NCI-H2107 (cell line): ENCODE results near the gene AXIN2.
"Not testable (repeated sequence)": the region's sequence is repeated elsewhere in the genome, so short reads cannot be mapped to it uniquely, and the experiment has no call there.

Experiments used
- DNase-seq: peaks from one replicate; lab custom pipeline; 2025; lab: John Stamatoyannopoulos, UW

The AXIN2 gene

DNA sequence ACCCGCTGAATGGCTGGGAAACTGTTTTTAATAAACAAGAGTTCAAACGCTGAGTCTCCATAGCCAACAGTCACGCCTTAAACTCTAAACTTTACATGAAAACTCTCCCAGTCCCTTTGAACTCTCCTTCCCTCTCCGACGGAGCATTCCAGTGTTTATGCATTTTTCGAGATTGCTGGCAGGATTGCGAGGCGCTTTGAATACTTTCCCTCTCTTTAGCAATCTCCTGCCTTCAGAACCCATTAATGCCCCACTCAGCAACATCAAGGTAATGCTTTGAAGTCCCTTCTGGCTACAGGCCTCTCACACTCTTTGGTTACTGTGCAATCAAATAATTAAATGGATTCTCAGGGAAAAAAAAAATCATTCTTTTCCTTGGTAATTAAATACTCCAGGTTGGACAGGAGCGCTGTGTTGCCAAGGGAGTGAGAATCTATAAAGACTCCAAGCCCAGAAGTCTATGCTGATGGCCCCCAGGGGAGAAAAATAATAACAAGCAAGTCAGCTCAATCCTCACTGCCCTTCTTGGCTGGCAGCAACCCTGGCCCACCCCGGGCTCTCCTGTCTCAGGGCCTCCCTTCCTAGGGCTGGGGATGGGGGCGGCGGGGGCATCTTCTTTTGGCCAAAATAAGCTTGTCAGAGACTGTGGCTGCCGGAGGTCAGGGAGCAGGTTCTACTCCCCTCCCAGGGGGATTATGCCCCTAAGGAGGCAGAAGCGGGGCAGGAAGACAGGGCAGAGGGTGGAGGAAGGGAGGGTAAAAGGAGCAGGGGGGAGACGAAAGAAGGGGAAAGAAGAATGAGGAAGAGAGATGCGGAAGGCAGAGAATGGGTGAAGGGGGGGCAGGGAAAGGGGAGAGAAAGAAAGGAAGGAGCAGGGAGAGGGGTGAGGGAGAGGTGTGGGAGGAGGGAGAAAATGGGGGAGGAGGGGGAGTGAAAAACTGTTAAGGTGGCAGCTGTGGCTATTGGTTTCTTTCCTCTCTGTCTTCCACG, 45.2 kb downstream of the AXIN2 start:
- DNase-seq: no peak

DNA sequence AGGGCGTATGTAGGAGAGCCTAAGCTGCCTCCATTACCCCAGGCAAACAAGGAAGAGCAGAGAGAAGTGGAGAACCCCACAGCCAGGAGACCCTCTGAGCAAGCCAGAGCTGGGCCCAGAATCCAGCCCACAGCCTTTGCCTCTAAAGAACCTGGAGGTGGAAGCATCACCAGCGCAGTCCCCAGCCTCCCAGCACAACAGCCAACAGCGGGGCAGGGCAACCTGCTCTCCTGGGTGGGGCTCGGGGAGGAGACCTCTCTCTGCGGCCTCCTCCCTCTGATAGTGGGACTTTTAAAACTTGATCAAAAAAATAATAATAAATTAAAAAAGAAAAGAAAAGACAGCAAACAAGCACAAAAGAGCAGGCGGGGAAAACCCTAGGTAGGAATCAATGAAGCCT, 45.9 kb downstream of the AXIN2 start:
- no peak for DNase-seq

DNA sequence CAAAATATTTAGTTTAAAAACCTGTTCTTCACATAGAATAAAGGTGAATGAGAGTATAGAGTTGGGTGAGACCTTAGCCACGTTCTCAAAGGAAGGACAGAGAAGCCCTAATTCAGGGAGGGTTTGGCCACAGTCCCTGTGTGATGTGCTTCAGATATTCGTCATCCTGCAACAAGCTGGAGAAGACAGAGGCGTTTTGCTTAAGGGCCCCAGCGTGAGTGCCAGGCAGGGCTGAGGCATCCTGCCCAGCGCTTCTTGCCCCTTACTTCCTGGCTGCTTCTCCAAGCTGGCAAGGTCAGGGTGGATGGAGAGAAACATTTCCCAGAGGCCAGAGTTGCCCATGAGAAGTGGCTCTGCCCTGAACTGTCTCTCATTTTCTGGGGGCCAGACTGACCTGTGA, 46.9 kb downstream of the AXIN2 start:
- DNase-seq: no peak

DNA sequence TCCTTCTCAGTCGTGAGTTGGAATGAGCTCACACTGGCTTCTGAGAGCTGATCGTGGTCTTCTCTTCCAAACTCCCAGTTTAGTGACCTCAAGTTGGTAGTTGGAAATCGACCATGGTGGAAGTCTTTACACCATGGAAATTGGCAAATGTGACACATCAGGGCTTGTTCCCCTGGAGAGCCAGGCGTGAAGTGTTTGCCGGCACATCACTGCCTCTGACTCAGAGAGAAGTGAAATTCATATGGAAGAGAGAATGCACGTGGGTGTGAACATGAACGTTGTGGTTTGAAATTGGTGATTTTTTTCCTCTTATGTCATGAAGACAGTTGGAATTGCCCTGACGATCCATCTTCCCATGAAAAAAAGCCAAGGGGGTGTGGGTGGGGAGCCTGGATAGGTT, 47.4 kb downstream of the AXIN2 start:
- no peak for DNase-seq

DNA sequence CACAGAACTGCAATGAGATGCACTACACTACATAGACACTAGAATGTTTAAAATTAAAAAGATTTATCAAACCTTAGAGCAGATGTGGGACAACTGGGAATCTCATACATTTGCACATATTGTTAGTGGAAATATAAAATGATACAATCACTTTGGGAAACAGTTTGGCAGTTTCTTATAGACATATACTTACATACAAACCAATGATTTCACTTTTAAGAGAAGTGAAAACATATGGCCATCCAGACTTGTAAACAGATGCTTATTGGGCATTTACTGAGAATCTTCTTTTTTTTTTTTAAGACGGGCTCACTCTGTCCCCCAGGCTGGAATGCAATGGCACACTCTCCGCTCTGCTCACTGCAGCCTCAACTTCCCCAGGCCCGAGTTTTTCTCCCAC, 50.1 kb downstream of the AXIN2 start:
- no peak for DNase-seq

DNA sequence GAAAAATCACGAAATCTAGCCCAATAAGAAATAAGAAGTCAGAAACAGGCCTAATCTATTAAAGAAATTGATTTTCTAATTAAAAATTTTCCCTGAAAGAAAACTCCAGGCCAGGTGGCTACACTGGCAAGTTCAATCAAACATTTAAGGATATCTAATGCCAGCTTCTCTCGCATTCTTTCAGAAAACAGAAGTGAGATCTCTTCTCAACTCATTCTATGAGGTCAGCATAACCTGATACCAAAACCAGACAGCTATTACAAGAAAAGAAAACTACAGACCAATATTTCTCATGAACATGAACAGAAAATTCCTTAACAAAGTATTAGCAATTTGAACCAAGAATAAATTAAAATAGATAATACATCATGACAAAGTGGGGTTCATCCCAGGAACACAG, 52.4 kb downstream of the AXIN2 start:
- no peak for DNase-seq

DNA sequence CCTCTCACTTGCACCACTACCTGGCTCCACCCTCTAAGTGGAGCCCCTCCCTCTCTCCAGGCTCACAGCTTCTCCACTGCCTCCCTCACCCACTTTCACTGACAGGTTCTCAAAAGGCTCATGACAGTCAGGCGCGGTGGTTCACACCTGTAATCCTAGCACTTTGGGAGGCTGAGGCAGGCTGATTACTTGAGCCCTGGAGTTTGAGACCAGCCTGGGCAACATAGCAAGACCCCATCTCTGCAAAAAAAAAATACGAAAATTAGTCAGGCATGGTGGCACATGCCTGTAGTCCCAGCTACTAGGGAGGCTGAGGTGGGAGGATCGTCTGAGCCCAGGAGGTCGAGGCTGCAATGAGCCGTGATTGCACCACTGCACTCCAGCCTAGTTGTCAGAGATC, 56.8 kb downstream of the AXIN2 start:
- DNase-seq: not testable (repeated sequence)

DNA sequence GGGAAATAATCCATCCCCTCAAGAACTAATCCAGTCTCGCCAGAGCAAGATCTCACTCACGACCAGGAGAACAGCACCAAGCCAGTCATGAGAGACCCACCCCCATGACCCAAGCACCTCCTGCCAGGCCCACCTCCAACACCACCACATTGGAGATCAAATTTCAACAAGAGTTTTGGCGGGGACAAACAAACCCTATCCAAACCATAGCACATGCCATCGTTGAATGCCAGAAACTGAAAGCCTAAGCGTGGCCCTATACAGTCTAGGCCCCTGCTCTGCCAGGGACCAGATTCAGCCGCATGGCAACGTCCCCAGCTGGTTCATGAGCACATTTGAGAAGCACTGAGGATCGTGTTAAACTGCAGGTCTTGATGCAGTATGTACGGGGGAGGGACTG, 57.3 kb downstream of the AXIN2 start:
- no peak for DNase-seq

DNA sequence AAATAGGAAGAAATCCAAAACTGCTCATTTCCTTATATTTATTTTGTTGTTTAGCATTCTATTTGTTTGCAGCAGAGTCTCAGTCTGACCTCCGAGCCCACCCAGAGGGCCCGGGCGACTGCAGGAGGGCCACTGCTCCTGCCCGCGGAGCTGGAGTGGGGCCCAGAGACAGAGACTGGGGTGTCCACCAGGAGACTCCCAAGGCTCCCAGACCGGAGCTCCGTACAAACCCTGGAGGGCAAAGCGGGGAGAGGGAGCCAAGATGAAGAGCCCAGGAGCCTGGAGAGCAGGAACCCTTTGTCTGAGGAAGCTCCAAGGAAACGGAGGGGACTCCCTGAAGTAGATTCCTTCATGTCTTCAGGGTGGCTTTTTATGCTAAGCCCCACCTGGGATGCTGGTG, 57.9 kb downstream of the AXIN2 start:
- DNase-seq: no peak

DNA sequence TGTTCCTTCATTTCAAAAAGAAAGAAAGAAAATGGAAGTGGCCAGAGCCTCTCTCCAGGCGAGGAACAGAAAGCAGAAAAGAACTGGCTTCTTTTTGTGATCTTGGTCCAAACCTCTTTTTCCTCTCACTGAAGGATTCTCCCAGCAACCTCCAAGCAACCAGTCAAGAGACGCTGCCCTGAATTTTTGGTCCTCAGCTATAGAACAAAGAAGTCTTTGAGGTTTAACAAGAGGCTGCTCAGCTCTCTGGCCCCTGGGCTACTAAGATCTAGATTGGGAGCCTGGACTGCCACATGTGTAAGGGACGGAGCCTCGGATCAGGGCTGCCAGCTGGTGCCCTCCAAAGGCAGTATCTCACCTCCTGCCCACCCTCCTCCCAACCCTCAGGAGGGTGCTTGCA, 62.6 kb downstream of the AXIN2 start:
- DNase-seq: no peak

DNA sequence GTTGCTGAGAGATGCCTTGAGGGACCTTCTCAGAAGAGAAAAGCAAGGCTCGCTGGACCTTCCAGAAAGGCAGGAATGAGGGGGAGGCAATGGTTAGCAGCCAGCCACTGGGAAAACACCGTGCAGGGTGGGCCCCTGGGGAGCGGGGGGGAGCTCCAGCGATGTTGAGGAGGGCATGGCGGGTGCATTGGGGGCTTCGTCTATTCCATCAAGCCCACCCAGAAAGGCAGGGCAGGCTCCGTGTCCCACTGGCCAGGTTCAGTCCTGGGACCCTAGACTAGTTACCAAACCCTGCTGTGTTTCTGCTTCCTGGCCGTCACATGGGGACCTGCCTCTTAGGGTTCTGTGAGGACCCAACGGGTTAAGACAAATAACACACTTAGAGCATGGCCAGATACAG, 64.6 kb downstream of the AXIN2 start:
- no peak for DNase-seq

DNA sequence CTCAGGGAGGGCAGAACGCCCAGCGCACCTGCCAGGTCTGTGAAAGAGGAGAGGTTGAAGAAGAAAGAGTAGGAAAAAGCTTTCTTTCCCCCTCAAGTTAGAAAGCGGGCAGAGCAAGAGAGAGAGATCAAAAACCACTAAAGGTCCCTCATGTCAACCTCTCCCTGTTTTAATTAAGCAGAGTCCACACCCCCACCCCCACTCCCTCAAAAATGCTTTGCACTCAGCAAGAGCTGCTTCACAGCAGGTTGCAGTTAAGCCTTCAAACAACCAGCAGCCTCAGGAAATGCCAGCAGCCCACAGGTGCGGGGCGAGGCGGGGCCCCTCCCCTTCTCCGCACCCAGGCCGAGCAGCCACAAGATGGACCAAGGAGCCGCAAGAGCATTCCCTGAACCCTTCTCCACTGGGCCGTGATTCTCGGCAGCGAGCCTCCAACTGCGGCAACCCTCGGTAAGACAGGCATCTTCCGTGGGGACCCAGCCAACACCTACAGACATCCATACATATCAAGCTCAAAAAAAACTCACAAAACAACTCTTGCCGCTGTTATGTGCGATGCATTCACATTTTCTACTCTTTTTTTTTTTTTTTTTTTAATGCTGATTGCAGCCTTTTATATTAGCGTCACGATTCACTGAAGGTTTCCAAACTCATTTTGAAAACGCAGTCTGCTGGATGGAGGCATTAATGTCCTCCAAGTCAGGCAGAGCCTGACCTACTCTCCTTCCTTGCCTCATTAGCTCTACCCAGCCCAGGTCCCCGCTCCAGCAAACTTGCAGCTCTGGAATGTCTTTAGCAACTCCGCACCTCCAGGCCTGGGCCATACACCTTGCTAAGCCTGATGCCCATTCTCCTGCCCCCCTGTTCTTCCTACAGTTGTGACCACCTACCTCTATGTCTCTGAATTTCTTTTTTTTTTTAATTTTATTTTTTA, 66.1 kb downstream of the AXIN2 start:
- DNase-seq: peak; percentile 54

DNA sequence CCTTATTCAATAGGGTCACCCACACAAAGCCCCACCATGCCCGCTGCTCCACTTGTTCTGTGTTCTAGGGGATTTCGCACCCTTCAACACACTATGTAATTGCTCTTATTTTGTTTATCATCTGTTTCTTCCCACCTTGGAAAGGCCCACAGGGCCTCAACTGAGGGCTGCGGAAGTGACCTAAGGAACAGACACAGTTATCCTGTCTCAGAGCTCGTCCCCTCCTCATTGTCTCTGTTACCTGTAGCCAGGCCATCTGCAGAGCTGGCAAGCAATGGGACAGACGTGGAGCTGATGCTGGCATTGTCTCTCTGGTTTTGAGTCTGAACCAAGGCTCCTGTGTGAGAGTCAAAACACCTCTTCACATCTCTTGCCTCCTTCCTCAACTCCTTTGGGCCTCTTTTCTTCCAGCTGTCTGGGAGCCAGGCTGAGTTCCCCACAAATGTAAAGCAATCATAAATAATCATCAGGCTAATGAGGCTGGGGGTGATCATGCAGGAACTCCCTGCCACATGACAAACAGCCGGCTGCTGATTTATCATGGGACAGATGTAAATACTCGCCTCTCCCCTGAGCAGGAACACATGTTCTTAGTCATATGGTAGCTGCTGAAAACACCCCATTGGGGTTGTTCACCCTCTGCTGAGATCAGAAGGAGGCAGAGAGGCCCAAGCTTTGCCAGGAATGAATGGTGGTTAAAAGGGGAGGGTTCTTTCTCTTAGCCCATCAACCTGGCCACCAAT, 71.9 kb downstream of the AXIN2 start:
- DNase-seq: no peak

DNA sequence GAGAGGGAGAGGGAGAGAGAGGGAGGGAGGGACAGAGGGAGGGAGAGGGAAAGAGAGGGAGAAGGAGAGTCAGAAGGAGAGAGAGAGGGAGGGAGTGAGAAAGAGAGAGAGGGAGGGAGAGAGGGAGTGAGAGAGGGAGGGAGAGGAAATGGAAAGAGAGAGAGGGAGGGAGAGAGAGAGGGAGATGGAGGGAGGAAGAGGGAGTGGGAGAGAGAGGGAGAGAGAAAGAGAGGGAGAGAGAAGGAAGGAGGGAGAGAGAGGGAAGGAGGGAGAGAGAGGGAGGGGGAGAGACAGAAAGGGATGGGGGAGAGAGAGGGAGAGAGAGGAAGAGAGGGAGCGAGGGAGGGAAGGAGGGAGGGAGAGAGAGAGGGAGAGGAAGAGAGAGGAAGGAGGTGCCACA, 72.8 kb downstream of the AXIN2 start:
- no peak for DNase-seq

DNA sequence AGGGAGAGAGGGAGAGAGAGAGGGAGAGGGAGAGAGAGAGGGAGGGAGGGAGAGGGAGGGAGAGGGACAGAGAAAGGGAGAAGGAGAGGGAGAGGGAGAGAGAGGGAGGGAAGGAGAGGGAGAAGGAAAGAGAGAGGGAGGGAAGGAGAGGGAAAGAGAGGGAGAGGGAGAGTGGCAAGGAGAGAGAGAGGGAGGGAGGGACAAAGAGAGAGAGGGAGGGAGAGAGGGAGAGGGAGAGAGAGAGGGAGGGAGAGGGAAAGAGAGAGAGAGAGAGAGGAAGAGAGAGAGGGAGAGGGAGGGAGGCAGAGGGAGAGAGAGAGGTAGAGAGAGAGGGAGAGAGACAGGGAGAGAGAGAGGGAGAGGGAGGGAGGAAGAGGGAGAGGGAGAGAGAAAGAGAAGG, 73.5 kb downstream of the AXIN2 start:
- DNase-seq: no peak

DNA sequence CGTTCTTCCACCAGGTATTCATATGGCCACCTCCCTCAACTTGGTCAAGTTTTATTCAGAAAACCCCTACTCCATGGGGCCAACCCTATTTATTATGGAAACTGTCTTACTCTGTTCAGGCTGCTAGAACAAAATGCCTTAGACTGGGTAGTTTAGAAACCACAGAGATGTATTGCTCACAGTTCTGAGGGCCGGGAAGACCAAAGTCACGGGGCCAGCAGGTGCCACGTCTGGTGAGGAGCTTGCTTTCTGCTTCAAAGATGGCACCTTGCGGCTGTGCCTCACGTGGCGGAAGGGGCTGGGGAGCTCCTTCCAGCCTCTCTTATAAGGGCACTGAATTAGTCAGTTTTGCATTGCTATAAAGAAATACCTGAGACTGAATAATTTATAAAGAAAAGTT, 74.3 kb downstream of the AXIN2 start:
- DNase-seq: no peak

DNA sequence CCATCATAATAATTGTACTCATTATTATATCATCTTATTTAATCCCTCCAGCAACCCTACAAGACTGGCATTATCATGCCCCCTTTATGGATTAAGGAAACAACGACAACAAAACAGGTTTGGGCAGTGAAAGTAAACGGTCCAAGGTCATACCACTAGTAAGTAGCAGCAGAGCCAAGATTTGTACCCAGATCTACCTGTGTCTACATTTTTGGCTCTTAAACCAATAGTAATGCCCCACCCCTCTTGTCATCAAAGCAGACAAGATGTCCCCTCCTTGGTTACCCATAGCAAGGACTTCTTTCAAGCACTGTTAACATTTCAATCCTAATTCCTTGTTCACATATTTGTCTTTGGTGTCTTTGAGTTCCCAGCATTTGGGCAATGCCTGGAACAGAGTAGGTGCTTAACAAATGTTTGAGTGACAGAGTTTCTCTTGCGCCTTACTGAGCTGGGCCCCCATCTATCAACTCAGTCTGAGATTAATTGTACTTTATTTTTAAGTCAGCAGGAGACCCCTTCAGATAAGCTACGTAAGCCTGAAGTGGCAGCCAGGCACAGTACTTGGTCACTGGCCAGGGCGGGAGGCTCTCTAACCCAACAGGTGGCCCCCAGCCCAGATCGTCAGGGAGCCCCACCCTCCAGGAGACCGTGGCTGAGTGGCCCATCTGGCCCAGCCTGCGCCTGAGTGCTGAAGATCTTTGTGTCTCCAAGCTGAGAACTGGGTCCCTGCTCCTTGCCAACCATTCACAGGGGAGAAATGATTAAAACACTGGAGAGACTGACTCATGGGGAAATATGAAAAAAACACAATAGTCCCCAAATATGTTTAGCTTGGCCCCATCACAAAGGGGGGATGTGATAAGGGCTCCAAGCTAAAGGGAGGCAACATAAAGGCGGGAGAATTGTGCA, 75.8 kb downstream of the AXIN2 start:
- no peak for DNase-seq

DNA sequence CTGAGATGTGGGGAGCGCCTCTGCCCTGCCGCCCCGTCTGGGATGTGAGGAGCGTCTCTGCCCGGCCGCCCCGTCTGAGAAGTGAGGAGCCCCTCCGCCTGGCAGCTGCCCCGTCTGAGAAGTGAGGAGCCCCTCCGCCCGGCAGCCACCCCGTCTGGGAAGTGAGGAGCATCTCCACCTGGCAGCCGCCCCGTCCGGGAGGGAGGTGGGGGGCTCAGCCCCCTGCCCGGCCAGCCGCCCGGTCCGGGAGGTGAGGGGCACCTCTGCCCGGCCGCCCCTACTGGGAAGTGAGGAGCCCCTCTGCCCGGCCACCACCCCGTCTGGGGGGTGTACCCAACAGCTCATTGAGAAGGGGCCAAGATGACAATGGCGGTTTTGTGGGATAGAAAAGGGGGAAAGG, 77.0 kb downstream of the AXIN2 start:
- not testable (repeated sequence) for DNase-seq

DNA sequence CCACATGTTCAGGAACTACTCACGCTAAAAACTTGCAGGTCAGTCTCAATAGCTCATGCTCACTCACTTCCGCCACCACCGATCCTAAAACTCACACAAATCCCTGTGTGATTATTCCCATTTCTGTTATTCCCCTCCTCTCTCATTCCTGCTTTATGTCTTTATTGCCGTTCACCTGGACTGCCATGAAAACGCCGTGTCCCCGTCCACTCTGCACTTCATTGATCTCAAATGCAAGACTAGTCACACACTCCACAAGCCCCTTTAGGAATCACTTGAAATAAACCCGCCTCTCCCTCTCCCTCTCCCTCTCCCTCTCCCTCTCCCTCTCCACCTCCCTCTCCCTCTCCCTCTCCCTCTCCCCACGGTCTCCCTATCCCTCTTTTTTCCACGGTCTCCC, 78.0 kb downstream of the AXIN2 start:
- no peak for DNase-seq

DNA sequence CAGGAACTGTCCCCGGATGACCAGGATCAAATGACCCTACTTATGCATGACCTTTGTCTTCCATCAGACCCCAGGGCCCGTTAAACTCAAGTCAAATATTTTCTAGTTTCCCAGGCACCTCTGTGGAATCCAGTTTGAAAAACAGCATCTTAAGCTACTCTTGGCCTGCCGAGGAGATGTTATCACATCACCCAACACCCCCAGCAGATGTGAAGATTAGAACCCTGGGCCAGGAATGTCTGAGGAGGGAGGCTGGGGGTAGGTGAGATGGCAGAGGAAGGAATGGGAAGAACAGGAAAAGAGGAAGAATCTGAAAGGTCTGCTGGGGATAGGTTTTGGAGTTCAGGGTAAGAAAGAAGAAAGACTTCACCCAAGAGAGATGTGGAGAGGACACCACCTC, 79.2 kb downstream of the AXIN2 start:
- DNase-seq: no peak

DNA sequence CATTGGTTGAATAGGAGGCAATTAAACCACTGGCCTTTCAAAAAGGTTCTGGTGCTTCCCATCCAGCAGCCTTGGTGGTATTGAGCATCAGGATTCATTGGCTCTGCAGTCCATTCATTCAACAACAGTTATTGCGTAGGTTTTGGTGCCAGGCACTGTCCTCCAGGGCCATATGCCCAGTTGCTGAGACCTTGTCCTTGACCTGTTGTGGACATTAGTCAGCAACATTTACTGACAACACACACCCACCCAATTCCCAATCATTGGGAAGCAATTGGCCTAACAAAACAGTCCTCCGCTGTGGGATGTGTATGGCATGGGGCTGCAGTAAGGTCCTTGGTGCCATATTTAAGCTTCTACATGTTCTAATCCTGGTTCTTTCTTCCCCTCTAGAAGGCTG, 82.2 kb downstream of the AXIN2 start:
- no peak for DNase-seq
